Endothelial cell (in vitro differentiated cells): Measurements from ENCODE around the gene TBRG4. TPM values are rescaled to one million over a fixed set of nuclear protein-coding genes. Genes with fewer than 3 reads are reported as not detected.

Experiments
- DNase-seq: peaks from one replicate; pipeline ENCODE4 v3.0.0; 2021; ENCODE audit warnings: low spot score
- H3K27ac Mint-ChIP-seq: one replicate; pipeline ENCODE4 v1.8.0; 2021; ENCODE audit warnings: mixed read lengths, inconsistent platforms; ENCODE audit not compliant: unreplicated experiment
- H3K27me3 Mint-ChIP-seq: one replicate; pipeline ENCODE4 v1.8.0; 2021; ENCODE audit warnings: mild to moderate bottlenecking, moderate library complexity, mixed read lengths, inconsistent platforms; ENCODE audit not compliant: unreplicated experiment
- H3K36me3 Mint-ChIP-seq: one replicate; pipeline ENCODE4 v1.8.0; 2021; ENCODE audit warnings: mild to moderate bottlenecking, low read depth, mixed read lengths, inconsistent platforms; ENCODE audit not compliant: unreplicated experiment
- H3K4me1 Mint-ChIP-seq: one replicate; pipeline ENCODE4 v1.8.0; 2021; ENCODE audit warnings: mild to moderate bottlenecking, mixed read lengths, inconsistent platforms; ENCODE audit not compliant: unreplicated experiment
- H3K4me3 Mint-ChIP-seq: one replicate; pipeline ENCODE4 v1.8.0; 2021; ENCODE audit warnings: mild to moderate bottlenecking, mixed read lengths, inconsistent platforms; ENCODE audit not compliant: unreplicated experiment
- H3K9me3 Mint-ChIP-seq: one replicate; pipeline ENCODE4 v1.8.0; 2021; ENCODE audit warnings: mixed read lengths, inconsistent platforms; ENCODE audit not compliant: unreplicated experiment
- total RNA-seq: library from RNA; stranded (reverse); fragmentation: NEBNext Ultra II Directional; extraction: Animal tissue kit (Norgen Biotek cat#: 25700); gene quantifications from one replicate; pipeline ENCODE4 v1.2.1, GENCODE V29; 2021; ENCODE audit not compliant: unreplicated experiment
- TF ChIP-seq, protein P1 (sequence below): fragments of 200-600 bp; sonication (generic); IDR thresholded peaks from one replicate; pipeline ENCODE4 v1.5.0; 2021; ENCODE audit warnings: antibody characterized with exemption; ENCODE audit not compliant: unreplicated experiment

TBRG4 gene
- total RNA-seq, 1 donor from 2014 or later: 48.1 TPM

DNA sequence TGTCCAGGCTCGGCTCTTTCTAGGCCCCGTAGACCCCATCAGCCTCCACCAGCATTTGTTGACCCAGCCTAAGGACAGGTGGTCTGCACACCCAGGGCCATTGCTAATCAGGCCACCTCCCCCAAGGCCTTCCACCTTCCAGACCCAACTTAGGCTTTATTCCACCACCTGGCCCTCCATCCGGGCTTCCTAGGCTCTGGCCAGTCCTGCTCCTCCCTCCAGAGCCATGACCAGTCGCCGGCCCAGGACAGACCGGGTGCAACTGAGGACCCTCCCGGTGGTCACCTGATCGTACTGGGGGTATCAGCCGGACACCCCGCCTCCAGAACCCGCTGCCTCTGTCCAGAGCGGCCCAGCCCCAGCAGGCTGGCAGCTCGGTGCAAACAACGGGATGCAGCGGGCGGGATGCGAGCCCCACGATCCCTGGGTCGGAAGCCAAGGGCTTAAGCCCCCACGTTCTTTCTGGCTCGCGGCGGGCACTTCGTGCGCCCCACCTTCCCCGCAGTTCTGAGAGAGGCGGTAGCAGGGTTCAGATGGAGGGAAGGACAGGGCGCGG lies 23.3 kb downstream of the TBRG4 start:
- DNase-seq: no peak
- Mint-ChIP-seq H3K36me3 (peaks cover 4% of the 10 kb centered on the region), H3K27me3 (peaks cover 11% of the 10 kb centered on the region), H3K4me3 (no peak overlapping the region), H3K9me3 (no peaks in the 10 kb centered on the region), H3K27ac (no peak overlapping the region), H3K4me1 (peaks cover 10% of the 10 kb centered on the region)
- TF ChIP-seq, protein P1, sequence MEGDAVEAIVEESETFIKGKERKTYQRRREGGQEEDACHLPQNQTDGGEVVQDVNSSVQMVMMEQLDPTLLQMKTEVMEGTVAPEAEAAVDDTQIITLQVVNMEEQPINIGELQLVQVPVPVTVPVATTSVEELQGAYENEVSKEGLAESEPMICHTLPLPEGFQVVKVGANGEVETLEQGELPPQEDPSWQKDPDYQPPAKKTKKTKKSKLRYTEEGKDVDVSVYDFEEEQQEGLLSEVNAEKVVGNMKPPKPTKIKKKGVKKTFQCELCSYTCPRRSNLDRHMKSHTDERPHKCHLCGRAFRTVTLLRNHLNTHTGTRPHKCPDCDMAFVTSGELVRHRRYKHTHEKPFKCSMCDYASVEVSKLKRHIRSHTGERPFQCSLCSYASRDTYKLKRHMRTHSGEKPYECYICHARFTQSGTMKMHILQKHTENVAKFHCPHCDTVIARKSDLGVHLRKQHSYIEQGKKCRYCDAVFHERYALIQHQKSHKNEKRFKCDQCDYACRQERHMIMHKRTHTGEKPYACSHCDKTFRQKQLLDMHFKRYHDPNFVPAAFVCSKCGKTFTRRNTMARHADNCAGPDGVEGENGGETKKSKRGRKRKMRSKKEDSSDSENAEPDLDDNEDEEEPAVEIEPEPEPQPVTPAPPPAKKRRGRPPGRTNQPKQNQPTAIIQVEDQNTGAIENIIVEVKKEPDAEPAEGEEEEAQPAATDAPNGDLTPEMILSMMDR: no peak

DNA sequence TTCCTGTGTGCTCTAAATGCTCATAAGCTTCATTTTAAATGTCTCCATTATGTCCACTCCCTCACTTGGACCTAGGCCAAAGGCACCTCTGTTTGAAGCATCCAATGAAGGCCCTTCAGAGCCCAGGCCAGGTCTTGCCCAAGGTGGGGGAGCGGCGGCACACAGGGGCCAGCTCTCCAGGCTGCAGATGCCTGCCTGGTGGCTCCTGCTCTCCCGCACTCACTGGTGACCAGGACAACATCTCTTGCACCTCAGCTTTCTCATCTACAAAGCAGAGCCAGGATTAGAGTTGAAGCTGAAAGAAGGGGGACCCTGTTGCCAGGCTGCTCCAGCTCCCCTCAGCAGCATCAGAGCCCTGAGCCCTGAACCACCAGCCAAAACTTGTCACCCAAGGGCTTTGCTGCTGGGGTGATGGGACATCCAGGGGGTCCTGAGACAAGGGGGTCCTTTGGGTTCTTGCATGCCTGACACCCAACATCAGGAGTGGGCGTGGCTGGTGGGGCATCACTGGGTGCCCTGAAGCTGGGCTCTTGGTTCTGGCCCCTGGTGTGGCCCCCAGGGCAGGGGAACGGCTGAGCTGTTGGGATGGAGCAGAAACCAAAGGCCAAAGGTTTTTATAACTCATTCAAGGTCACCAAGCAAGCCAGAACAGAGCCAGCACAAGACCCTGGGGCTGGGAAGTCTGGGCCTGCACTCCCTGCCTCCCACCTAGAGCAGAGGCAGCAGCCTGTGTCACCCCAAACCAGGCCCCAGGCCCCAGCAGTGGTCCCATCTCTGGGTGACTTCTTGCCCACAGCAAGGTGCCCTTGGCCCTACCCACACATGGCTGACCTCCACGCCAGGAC lies 24.0 kb downstream of the TBRG4 start:
- no peak overlapping the region for H3K27ac Mint-ChIP-seq
- H3K9me3 Mint-ChIP-seq: no peaks in the 10 kb centered on the region
- peaks cover 11% of the 10 kb centered on the region for H3K27me3 Mint-ChIP-seq
- H3K4me3 Mint-ChIP-seq: peak overlapping the region; percentile 14
- TF ChIP-seq, protein P1: no peak
- peaks cover 9% of the 10 kb centered on the region for H3K4me1 Mint-ChIP-seq
- peaks cover 4% of the 10 kb centered on the region for H3K36me3 Mint-ChIP-seq
- no peak for DNase-seq

DNA sequence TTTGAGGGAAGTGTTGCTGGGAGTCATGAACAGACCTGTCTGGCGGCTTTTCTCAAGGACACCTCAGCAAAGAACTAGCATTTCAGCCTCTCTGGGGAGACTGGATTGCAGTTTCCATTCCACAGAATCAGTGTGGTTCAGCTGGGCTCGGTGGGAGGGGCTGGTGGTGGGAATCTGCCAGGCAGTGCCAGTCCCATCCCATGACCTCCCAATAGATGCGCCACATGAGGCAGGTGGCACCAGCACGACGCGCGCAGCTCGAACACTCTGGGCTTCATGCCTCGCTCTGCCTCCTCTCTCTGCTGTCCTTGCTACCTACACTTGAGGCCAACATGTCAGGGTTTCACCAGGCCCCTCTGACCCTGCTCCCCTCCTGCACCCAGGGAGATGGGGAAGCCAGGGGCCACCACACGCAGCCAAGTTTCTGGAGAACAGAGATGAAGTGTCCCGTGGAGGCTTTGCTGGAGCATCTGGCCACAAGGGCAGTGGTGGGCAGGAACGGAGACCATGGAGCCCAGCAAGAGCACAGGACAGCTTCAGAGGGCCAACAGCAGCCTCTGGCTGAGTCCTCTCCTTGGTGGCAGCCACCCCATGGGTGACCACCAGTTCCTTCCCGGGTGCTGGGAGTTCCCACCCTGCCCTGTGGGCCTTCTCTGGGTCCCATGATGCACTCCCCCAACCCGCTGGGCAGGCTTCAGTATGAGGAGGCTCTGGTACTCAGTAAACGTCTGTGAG lies 25.0 kb downstream of the TBRG4 start:
- Mint-ChIP-seq H3K9me3 (no peaks in the 10 kb centered on the region), H3K4me3 (peak overlapping the region; percentile 14), H3K27me3 (peaks cover 11% of the 10 kb centered on the region), H3K36me3 (peaks cover 4% of the 10 kb centered on the region), H3K27ac (no peak overlapping the region), H3K4me1 (peaks cover 7% of the 10 kb centered on the region)
- no peak for DNase-seq
- TF ChIP-seq, protein P1: no peak

DNA sequence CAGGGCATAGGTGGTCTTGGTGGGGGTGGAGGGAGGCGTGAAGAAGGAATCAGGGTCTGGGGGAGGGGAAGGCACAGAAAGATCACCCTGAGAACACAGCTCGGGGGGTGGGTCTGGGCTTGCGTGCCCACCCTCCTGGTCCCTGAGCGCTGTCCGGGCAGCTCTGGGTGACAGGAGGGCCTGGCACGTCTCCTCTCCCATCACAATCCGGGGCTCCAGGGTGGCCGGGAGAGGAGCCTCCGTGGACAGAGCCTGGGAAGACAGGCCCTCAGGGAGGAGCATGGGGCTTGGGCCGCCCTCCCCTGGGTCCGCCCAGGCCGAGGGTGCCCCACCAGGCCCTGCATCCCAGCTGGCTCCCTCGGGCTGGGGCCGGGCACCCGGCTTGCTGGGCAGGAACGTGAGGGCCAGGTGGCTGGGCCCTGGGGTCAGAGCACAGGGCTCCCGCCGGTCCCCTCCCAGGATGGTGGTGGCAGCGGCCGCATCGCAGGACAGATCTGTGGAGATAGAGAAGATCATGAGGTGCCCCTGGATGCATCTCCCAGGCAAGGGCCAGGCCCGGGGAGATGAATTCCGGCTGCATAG lies 25.8 kb downstream of the TBRG4 start:
- TF ChIP-seq, protein P1: no peak
- Mint-ChIP-seq H3K36me3 (peaks cover 4% of the 10 kb centered on the region), H3K4me3 (no peak overlapping the region), H3K9me3 (no peaks in the 10 kb centered on the region), H3K4me1 (peaks cover 7% of the 10 kb centered on the region), H3K27ac (no peak overlapping the region), H3K27me3 (peaks cover 11% of the 10 kb centered on the region)
- no peak for DNase-seq
